Erythroblast (primary cell): Measurements from ENCODE around the gene NELL1.

Source experiments
- DNase-seq, 2 experiments: peaks; one replicate each; lab custom pipeline; 2025; lab: John Stamatoyannopoulos, UW
- GATA1 ChIP-seq: IDR thresholded peaks from 2 replicates; pipeline ENCODE4 v1.6.1; 2011; ENCODE audit warnings: low read depth, mild to moderate bottlenecking, control low read depth, low read length, moderate library complexity
- POLR2A ChIP-seq: IDR thresholded peaks from 2 replicates; pipeline ENCODE4 v1.6.1; 2011; ENCODE audit warnings: mild to moderate bottlenecking, low read length

The NELL1 gene

GRCh38 chr11:21350613-21351012 is 681.2 kb downstream of the NELL1 start:
- TF ChIP-seq GATA1 = no peak
- no peak for TF ChIP-seq POLR2A
- DNase-seq = no peak

DNA sequence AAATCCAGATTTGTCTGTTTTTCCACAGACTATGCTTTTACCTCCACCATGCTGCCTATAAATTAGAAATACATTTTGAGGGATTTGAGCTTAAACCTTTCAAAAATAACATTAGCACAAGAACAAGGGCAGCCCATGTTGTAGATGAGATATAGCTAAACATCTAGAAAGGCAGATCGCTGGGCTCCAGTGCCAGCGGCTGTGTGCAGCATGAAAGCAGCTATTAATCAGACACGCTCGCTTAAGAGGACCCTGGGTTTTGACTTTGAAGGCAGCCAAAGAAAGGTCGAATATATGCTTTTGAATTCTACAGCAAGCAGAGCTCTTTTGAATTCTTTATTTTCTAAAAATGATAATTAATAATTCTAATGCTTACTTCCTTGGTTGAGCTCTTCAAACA is 684.0 kb downstream of the NELL1 start:
- no peak for DNase-seq
- TF ChIP-seq POLR2A = no peak
- TF ChIP-seq GATA1 = no peak

DNA sequence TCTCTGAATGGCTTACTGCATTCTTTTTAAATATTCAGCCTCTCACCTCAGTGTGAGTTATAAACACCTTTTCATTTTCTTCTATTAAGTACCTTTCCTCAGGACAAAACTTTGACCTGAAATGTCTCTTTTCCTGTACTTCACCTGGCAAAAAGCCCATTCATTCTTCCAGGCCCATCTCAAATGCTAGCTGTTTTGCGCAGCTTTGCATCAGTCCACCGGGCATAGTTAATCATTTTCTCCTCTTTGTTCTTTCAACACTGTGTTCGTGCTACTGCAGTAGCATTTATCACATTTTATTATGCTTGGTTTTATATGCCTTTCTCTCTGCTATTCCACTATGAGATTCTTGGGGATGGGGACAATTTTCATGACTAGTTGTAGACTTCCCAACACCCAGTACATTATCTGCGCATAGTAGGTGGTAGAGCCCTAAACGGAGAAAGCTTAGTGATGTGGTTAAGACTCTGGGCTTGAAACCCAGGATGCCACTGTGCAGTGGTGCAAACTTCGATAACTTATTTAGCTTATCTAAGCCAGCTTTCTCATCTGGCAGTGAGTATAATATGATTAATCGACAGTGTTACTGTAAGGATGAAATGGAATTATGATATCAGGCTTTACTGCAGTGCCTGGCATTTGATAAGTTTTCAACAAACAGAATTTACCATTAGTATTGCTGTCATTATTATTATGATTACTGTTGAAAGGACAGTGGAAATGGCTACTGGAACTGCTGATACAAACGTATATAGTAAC is 695.7 kb downstream of the NELL1 start:
- TF ChIP-seq POLR2A = no peak
- TF ChIP-seq GATA1 = no peak
- DNase-seq = no peak

GRCh38 chr11:21369947-21370346 is 700.6 kb downstream of the NELL1 start:
- no peak for TF ChIP-seq POLR2A
- TF ChIP-seq GATA1 = no peak
- no peak for DNase-seq

DNA sequence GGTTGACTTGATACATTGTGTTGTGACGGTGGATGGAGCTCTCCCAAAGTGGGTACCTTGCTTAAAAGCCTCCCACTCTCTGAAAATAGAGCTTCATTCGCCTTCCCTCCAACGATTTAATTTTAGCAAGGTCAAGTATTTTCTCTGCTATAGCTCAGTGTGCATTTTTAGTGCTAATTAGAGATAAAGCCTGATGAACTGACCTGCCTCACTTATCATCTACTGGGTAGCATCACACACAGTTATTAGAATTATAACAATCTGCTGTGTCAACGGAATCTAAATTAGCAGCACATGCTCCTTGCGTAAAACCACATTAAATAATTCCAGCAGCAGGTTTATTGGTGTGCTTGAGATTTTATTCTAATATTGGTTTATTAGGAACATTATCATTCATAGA is 701.7 kb downstream of the NELL1 start:
- TF ChIP-seq POLR2A (no peak), GATA1 (no peak)
- no peak for DNase-seq

- TF ChIP-seq GATA1 (no peak), POLR2A (no peak)
- DNase-seq = no peak
Measured at GRCh38 chr11:21372672-21373071, 703.3 kb downstream of the NELL1 start.

- DNase-seq = no peak
- TF ChIP-seq GATA1 (no peak), POLR2A (no peak)
Measured at GRCh38 chr11:21374376-21374775, 705.0 kb downstream of the NELL1 start.

DNA sequence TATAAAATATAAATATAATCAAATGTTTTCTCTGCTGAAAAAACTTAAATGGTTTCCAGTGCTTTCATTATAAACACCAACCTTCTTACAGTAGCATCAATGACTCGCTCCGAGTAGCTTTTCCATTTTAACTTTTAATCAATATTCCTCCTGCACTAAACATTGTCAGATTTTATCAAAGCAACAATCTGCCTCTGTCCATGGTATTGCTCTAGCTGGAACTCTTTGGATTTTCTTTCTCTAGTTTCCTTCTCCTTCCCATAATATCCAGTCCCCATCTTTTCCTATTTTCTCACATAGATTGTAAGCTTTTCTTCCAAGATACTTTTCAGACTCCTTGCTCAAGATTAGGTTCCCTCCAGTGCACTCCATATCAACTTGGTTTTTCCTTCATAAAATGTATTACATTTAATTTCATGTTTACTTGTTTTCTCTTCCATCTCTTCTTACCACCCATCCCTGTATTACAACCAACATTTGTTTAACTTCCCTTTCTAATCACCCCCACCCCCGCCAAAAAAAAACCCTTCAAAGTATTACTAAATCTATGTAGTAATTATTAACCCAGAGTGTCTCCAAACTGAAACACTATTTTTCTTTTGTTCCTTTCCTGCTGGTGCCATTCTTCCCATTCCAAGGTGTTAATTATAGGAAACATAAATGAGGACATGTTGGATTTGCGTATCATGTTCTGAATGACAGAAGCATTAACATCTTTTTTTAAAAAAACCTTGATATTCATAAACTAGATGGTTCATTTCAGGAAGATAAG is 716.5 kb downstream of the NELL1 start:
- TF ChIP-seq GATA1 = no peak
- TF ChIP-seq POLR2A = no peak
- DNase-seq = no peak

- no peak for TF ChIP-seq GATA1
- no peak for TF ChIP-seq POLR2A
- no peak for DNase-seq
Measured at GRCh38 chr11:21390430-21390829, 721.0 kb downstream of the NELL1 start.

DNA sequence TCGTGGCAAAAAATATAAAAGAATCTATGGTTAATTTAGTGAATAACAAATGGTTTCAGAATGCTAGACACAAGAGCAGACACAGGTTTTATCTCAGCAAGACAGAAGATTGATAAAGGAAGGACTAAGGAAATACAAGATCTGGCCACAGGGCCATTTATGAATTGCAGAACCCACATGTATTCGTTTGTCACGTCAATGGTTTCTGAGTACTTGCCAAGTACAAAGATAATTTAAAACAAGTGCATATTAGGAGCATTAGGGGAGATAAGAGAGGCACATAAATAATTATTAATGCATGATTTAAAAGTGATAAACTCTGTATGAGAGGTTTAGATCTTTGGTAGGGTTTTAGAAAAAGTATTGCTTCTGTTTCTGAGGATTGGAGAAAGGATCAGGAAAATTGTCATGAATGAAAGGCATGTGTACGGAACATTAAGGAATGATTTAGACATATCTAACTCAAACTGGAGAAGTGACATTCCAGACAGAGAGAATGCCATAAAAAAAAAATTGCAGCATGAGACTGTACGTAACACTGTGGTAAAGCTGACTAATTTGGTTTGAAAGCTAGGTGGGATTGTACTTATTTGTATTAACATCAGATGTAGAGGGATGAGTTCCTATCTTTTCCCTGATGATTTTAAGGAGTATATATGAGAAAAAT is 727.1 kb downstream of the NELL1 start:
- TF ChIP-seq POLR2A (no peak), GATA1 (no peak)
- no peak for DNase-seq

- DNase-seq = no peak
Measured at GRCh38 chr11:21398195-21398594, 728.8 kb downstream of the NELL1 start.

GRCh38 chr11:21401496-21401895 is 732.1 kb downstream of the NELL1 start:
- no peak for TF ChIP-seq POLR2A
- TF ChIP-seq GATA1 = no peak
- DNase-seq = no peak

More at GRCh38 chr11:21398195-21398594, 728.8 kb downstream of the NELL1 start:
- TF ChIP-seq POLR2A (no peak), GATA1 (no peak)

DNA sequence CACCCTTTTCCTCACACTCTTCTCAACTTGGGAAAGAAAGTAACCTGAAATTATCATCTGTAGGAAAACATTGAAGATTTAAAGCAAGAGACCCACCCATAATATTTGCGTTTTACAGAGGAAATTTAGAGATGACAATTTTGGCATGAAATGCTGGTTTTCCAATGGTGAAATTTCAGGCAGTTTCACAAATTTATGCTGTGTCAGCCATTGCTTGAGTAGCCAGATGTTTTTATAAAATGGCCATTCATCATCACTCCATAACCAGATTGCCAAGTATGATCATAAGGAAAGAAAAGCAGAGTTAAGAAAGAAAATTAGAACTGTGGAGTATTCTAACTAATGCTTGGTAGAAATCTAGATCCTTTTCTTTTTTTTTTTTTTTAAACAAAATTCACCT is 732.9 kb downstream of the NELL1 start:
- TF ChIP-seq POLR2A (no peak), GATA1 (no peak)
- no peak for DNase-seq

GRCh38 chr11:21403069-21403468 is 733.7 kb downstream of the NELL1 start:
- TF ChIP-seq POLR2A (no peak), GATA1 (no peak)
- DNase-seq = no peak
